ENCODE data around the gene CDH13.

- TF ChIP-seq CTCF (IDR thresholded peaks at IDR 0.05; ENCODE audit: low read depth, low read length): peak; percentile 53
- TF ChIP-seq EZH2phosphoT487 (IDR thresholded peaks at IDR 0.05; ENCODE audit: low read depth): no peak
These were observed 46.4 kb upstream of the CDH13 start for GRCh38 chr16:82580298-82580890.

All from OCI-LY3 (cell line).